Calu3 (cell line): ENCODE data around the gene ABCB1. TPM values are rescaled to one million over a fixed set of nuclear protein-coding genes. Genes with fewer than 3 reads are reported as not detected.

Experiments
- BruUV-seq: library from RNA; stranded (reverse); fragments of 400-500 nt; replicated peaks from 2 replicates; lab custom pipeline; 2021; lab: Mats Ljungman, UMichigan
- CTCF ChIA-PET: fragments of 300-600 bp; sonication (Branson Sonifier 250); formaldehyde crosslinking; loops from one replicate; lab custom pipeline; 2022; ENCODE audit warnings: antibody characterized with exemption; lab: Charles Lee
- DNase-seq: peaks from one replicate; pipeline ENCODE4 v3.0.0; 2022
- H3K27ac Mint-ChIP-seq: one replicate; pipeline ENCODE4 v1.8.0; 2022; ENCODE audit warnings: mixed read lengths; ENCODE audit not compliant: unreplicated experiment
- H3K27me3 Mint-ChIP-seq: one replicate; pipeline ENCODE4 v1.8.0; 2022; ENCODE audit warnings: mixed read lengths; ENCODE audit not compliant: unreplicated experiment
- H3K36me3 Mint-ChIP-seq: one replicate; pipeline ENCODE4 v1.8.0; 2022; ENCODE audit warnings: mild to moderate bottlenecking, moderate library complexity, mixed read lengths; ENCODE audit not compliant: insufficient read depth, unreplicated experiment
- H3K4me1 Mint-ChIP-seq: one replicate; pipeline ENCODE4 v1.8.0; 2022; ENCODE audit warnings: mild to moderate bottlenecking, low read depth, mixed read lengths; ENCODE audit not compliant: unreplicated experiment
- H3K4me3 Mint-ChIP-seq: one replicate; pipeline ENCODE4 v1.8.0; 2022; ENCODE audit warnings: mild to moderate bottlenecking, low read depth, moderate library complexity, mixed read lengths; ENCODE audit not compliant: unreplicated experiment
- H3K9me3 Mint-ChIP-seq: one replicate; pipeline ENCODE4 v1.8.0; 2022; ENCODE audit warnings: low read depth, mixed read lengths; ENCODE audit not compliant: unreplicated experiment
- CTCF ChIP-seq: fragments of 200-600 bp; IDR thresholded peaks from one replicate; pipeline ENCODE4 v1.8.0; 2022; ENCODE audit warnings: antibody characterized with exemption; ENCODE audit not compliant: unreplicated experiment
- intact Hi-C: fragments of 100-400 bp; cut with micrococcal nuclease; formaldehyde crosslinking; loops from one replicate; pipeline ENCODE4 v1.10.0; 2022; ENCODE audit not compliant: unreplicated experiment
- total RNA-seq: library from RNA; stranded (reverse); gene quantifications from 2 replicates; pipeline ENCODE4 v1.2.3, GENCODE V29; 2022

The ABCB1 gene
- total RNA-seq, 1 experiment from 2014 or later: 5.7 TPM

- intact Hi-C loops: loop anchor here (10.0 kb wide), 2 partner anchors 256 to 314 kb away; no protein-coding TSS in a partner anchor
- H3K9me3 Mint-ChIP-seq: no peaks in the 10 kb centered on the region
- BruUV-seq: no TSS peak
- peaks cover 15% of the 10 kb centered on the region for H3K36me3 Mint-ChIP-seq
- no peaks in the 10 kb centered on the region for H3K27me3 Mint-ChIP-seq
- TF ChIP-seq CTCF: no peak
- H3K4me1 Mint-ChIP-seq: no peaks in the 10 kb centered on the region
- CTCF ChIA-PET: interaction anchor here (1.5 kb wide), 1 partner anchor 123 kb away, joined by 4 read pairs; no protein-coding TSS in a partner anchor
- peak overlapping the region; percentile 89 for H3K4me3 Mint-ChIP-seq
- DNase-seq: peak; percentile 32
- H3K27ac Mint-ChIP-seq: no peak overlapping the region
Observed at GRCh38 chr7:87628780-87629569, 28.3 kb upstream of the ABCB1 start.

- Mint-ChIP-seq H3K4me3 (peak overlapping the region; percentile 89), H3K36me3 (peaks cover 15% of the 10 kb centered on the region), H3K27ac (no peak overlapping the region), H3K9me3 (no peaks in the 10 kb centered on the region), H3K4me1 (no peaks in the 10 kb centered on the region), H3K27me3 (no peaks in the 10 kb centered on the region)
- DNase-seq: peak; percentile 14
- CTCF ChIA-PET: interaction anchor here (1.5 kb wide), 1 partner anchor 122 kb away, joined by 4 read pairs; no protein-coding TSS in a partner anchor
- BruUV-seq: no TSS peak
- intact Hi-C loops: loop anchor here (10.0 kb wide), 2 partner anchors 257 to 313 kb away; no protein-coding TSS in a partner anchor
- no peak for TF ChIP-seq CTCF
Observed at GRCh38 chr7:87627634-87627994, 26.9 kb upstream of the ABCB1 start.

- CTCF ChIA-PET: interaction anchor here (1.0 kb wide), 1 partner anchor 119 kb away, joined by 4 read pairs; no protein-coding TSS in a partner anchor
- DNase-seq: no peak
- Mint-ChIP-seq H3K9me3 (no peaks in the 10 kb centered on the region), H3K36me3 (peaks cover 15% of the 10 kb centered on the region), H3K27me3 (no peaks in the 10 kb centered on the region), H3K4me3 (no peak overlapping the region), H3K27ac (no peak overlapping the region), H3K4me1 (no peaks in the 10 kb centered on the region)
- BruUV-seq: no TSS peak
- intact Hi-C loops: loop anchor here (10.0 kb wide), 2 partner anchors 260 to 310 kb away; no protein-coding TSS in a partner anchor
- no peak for TF ChIP-seq CTCF
Observed at GRCh38 chr7:87625101-87625500, 24.4 kb upstream of the ABCB1 start.

GRCh38 chr7:87624628-87625027 is 23.9 kb upstream of the ABCB1 start:
- no peak overlapping the region for H3K27ac Mint-ChIP-seq
- intact Hi-C loops: loop anchor here (1.0 to 10.0 kb wide), 3 partner anchors 118 to 310 kb away; no protein-coding TSS in a partner anchor
- TF ChIP-seq CTCF: peak; percentile 15
- no peaks in the 10 kb centered on the region for H3K9me3 Mint-ChIP-seq
- no peak for DNase-seq
- H3K27me3 Mint-ChIP-seq: no peaks in the 10 kb centered on the region
- H3K4me1 Mint-ChIP-seq: no peaks in the 10 kb centered on the region
- BruUV-seq: no TSS peak
- peaks cover 15% of the 10 kb centered on the region for H3K36me3 Mint-ChIP-seq
- CTCF ChIA-PET: interaction anchor here (1.0 kb wide), 1 partner anchor 118 kb away, joined by 4 read pairs; no protein-coding TSS in a partner anchor
- no peak overlapping the region for H3K4me3 Mint-ChIP-seq
